Measurements from ENCODE around the gene FRMPD1.

GRCh38 chr9:37675661-37676060 is 24.9 kb downstream of the FRMPD1 start:
- TF ChIP-seq CTCF (tag by site-specific recombination; IDR thresholded peaks at IDR 0.05) = no peak
- TF ChIP-seq PBX3 (CRISPR knock-in tag; IDR thresholded peaks at IDR 0.05) = no peak
- no peak for TF ChIP-seq ZNF350 (tag by site-specific recombination; IDR thresholded peaks at IDR 0.05)

Measured in HEK293 (cell line).